ENCODE data around the gene GJD4. TPM values are rescaled to one million over a fixed set of nuclear protein-coding genes. Genes with fewer than 3 reads are reported as not detected.

The GJD4 gene
- total and polyA plus RNA-seq, 12 donors: 0.03 TPM; not detected in 11

DNA sequence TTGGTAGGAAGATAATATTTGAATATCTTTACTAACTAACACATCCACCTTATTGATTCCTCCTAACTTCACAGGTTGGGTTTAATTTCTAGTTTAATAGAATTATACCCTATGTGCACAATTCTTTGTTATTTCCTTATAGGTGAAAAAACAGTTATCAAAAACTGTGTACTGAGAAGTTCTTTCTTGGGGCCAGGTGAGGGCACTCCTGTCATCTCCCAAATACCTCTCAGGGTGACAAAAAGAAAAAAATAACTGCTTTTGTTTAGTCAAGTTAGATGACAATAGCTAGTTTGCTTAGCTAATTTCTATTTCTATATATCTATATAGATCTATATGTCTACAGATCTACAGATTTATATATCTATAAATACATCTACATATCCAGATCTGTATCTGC, 26.9 kb downstream of the GJD4 start:
- no peak for ATAC-seq
- no peak overlapping the region for H3K4me3 ChIP-seq
- H3K4me1 ChIP-seq: peaks cover 0 to 14% (median 3%) of the 10 kb centered on the region in 9 donors
- TF ChIP-seq, protein P1, sequence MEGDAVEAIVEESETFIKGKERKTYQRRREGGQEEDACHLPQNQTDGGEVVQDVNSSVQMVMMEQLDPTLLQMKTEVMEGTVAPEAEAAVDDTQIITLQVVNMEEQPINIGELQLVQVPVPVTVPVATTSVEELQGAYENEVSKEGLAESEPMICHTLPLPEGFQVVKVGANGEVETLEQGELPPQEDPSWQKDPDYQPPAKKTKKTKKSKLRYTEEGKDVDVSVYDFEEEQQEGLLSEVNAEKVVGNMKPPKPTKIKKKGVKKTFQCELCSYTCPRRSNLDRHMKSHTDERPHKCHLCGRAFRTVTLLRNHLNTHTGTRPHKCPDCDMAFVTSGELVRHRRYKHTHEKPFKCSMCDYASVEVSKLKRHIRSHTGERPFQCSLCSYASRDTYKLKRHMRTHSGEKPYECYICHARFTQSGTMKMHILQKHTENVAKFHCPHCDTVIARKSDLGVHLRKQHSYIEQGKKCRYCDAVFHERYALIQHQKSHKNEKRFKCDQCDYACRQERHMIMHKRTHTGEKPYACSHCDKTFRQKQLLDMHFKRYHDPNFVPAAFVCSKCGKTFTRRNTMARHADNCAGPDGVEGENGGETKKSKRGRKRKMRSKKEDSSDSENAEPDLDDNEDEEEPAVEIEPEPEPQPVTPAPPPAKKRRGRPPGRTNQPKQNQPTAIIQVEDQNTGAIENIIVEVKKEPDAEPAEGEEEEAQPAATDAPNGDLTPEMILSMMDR (IDR thresholded peaks at IDR 0.05): no peak
- H3K27ac ChIP-seq: no peak overlapping the region
- intact Hi-C loops (cut with DNase I): loop anchor here in 6 of 10 donors (10.0 kb wide), 3 partner anchors 283 to 1253 kb away; no protein-coding TSS in a partner anchor
- H3K36me3 ChIP-seq: no peaks in the 10 kb centered on the region
- no peak for DNase-seq
- H3K27me3 ChIP-seq: peaks cover 0 to 14% (median 0%) of the 10 kb centered on the region in 7 donors
- no peaks in the 10 kb centered on the region for H3K9me3 ChIP-seq

- peaks cover 0 to under 1% (median 0%) of the 10 kb centered on the region in 9 donors for H3K36me3 ChIP-seq
- DNase-seq: no peak
- ATAC-seq: peak in 2 of 8 donors; percentile 27 to 53
- intact Hi-C loops (cut with DNase I): loop anchor here in 6 of 10 donors (10.0 kb wide), 3 partner anchors 282 to 1252 kb away; no protein-coding TSS in a partner anchor
- WGBS, 2 donors: 59 to 65% methylated on average over 11 to 12 of the region's 12 CpGs
- H3K9me3 ChIP-seq: no peaks in the 10 kb centered on the region
- TF ChIP-seq, protein P1 (IDR thresholded peaks at IDR 0.05): no peak
- no peak overlapping the region for H3K4me3 ChIP-seq
- H3K27me3 ChIP-seq: peaks cover 0 to 27% (median 0%) of the 10 kb centered on the region in 7 donors
- peaks cover 0 to 25% (median 13%) of the 10 kb centered on the region in 9 donors for H3K4me1 ChIP-seq
- H3K27ac ChIP-seq: no peak overlapping the region
These were observed 28.2 kb downstream of the GJD4 start for GRCh38 chr10:35633006-35633980.

- no peak overlapping the region for H3K4me3 ChIP-seq
- intact Hi-C loops (cut with DNase I): loop anchor here (1.0 to 10.0 kb wide), 16 partner anchors 279 to 1249 kb away; no protein-coding TSS in a partner anchor
- DNase-seq: peak in 1 of 2 donors; percentile 48
- H3K27me3 ChIP-seq: peaks cover 0 to 46% (median 0%) of the 10 kb centered on the region in 7 donors
- no peak overlapping the region for H3K27ac ChIP-seq
- TF ChIP-seq, protein P1 (IDR thresholded peaks at IDR 0.05): peak; percentile 85 to 98 (median 90)
- peaks cover 3 to 41% (median 24%) of the 10 kb centered on the region in 9 donors for H3K4me1 ChIP-seq
- no peaks in the 10 kb centered on the region for H3K9me3 ChIP-seq
- H3K36me3 ChIP-seq: peaks cover 0 to 7% (median 0%) of the 10 kb centered on the region in 9 donors
- peak; percentile 27 to 74 (median 65) for ATAC-seq
- 11 to 12% methylated on average over 6 of the region's 6 CpGs for WGBS, 2 donors
These were observed 30.4 kb downstream of the GJD4 start for GRCh38 chr10:35635576-35635975.

- H3K9me3 ChIP-seq: no peaks in the 10 kb centered on the region
- no peak for ATAC-seq
- peaks cover 0 to 7% (median 0%) of the 10 kb centered on the region in 9 donors for H3K36me3 ChIP-seq
- no peak for DNase-seq
- peaks cover 3 to 46% (median 24%) of the 10 kb centered on the region in 9 donors for H3K4me1 ChIP-seq
- intact Hi-C loops (cut with DNase I): loop anchor here (2.0 to 10.0 kb wide), 13 partner anchors 278 to 1248 kb away; no protein-coding TSS in a partner anchor
- H3K27me3 ChIP-seq: peaks cover 0 to 58% (median 0%) of the 10 kb centered on the region in 7 donors
- no peak overlapping the region for H3K27ac ChIP-seq
- H3K4me3 ChIP-seq: peak overlapping the region in 2 of 10 donors; percentile 11 to 16
- TF ChIP-seq, protein P1 (IDR thresholded peaks at IDR 0.05): no peak
- 56 to 59% methylated on average over 7 of the region's 7 CpGs for WGBS, 2 donors
These were observed 31.8 kb downstream of the GJD4 start for GRCh38 chr10:35636956-35637355.
